Measurements from ENCODE around the gene SELENOI.

- TF ChIP-seq CTCF (conservative IDR thresholded peaks at IDR 0.05; ENCODE audit: low read depth in 2 of 2): no peak
- TF ChIP-seq JUNB (IDR thresholded peaks at IDR 0.05; ENCODE audit: unreplicated experiment): no peak
Observed at GRCh38 chr2:26346454-26347053, 611 bp downstream of the SELENOI start, which contains the start of gene ADGRF3.
